Activated T-cell treated with anti-CD3 and anti-CD28 coated beads, Interleukin-2, amount 50 U/mL, for 4 hours (primary cell): Measurements from ENCODE around the gene PIEZO1. TPM values are rescaled to one million over a fixed set of nuclear protein-coding genes. Genes with fewer than 3 reads are reported as not detected.
"Not testable (repeated sequence)": the region's sequence is repeated elsewhere in the genome, so short reads cannot be mapped to it uniquely, and the experiment has no call there.

Experiments used
- ATAC-seq, 2 donors: fragments of 200-7000 bp; cut with Tn5 transposase; one replicate each; pipeline ENCODE4 v1.10.0; 2021
- DNase-seq: peaks from one replicate; pipeline ENCODE4 v3.0.0-alpha.2; 2020
- H3K27me3 Mint-ChIP-seq: one replicate; pipeline ENCODE4 v1.8.0; 2021; ENCODE audit warnings: low read depth, mixed read lengths
- H3K36me3 Mint-ChIP-seq: one replicate; pipeline ENCODE4 v1.8.0; 2022; ENCODE audit warnings: mixed read lengths; ENCODE audit not compliant: insufficient read depth
- H3K4me1 Mint-ChIP-seq: one replicate; pipeline ENCODE4 v1.8.0; 2021; ENCODE audit warnings: low read depth, mixed read lengths
- H3K4me3 Mint-ChIP-seq: one replicate; pipeline ENCODE4 v1.8.0; 2021; ENCODE audit warnings: mild to moderate bottlenecking, moderate library complexity, mixed read lengths
- H3K9me3 Mint-ChIP-seq: one replicate; pipeline ENCODE4 v1.8.0; 2021; ENCODE audit warnings: mixed read lengths
- total RNA-seq, 3 donors: library from RNA; stranded (reverse); gene quantifications; one replicate each; pipeline ENCODE4 v1.2.1, GENCODE V29; 2021

Gene PIEZO1
- total RNA-seq, 3 donors from 2014 or later: 116 to 171 (median 139) TPM

GRCh38 chr16:88673716-88674379 lies 111.2 kb downstream of the PIEZO1 start:
- H3K9me3 Mint-ChIP-seq: no peaks in the 10 kb centered on the region
- no peaks in the 10 kb centered on the region for H3K4me1 Mint-ChIP-seq
- H3K27me3 Mint-ChIP-seq: no peaks in the 10 kb centered on the region
- peaks cover 1% of the 10 kb centered on the region for H3K36me3 Mint-ChIP-seq
- ATAC-seq: no peak
- no peak overlapping the region for H3K4me3 Mint-ChIP-seq
- DNase-seq: no peak

GRCh38 chr16:88672776-88673175 lies 112.2 kb downstream of the PIEZO1 start:
- Mint-ChIP-seq H3K27me3 (no peaks in the 10 kb centered on the region), H3K36me3 (peaks cover 3% of the 10 kb centered on the region), H3K4me1 (no peaks in the 10 kb centered on the region), H3K9me3 (no peaks in the 10 kb centered on the region), H3K4me3 (no peak overlapping the region)
- DNase-seq: no peak
- no peak for ATAC-seq

GRCh38 chr16:88671806-88672205 lies 113.2 kb downstream of the PIEZO1 start:
- Mint-ChIP-seq H3K27me3 (no peaks in the 10 kb centered on the region), H3K9me3 (no peaks in the 10 kb centered on the region), H3K4me3 (no peak overlapping the region), H3K4me1 (no peaks in the 10 kb centered on the region), H3K36me3 (peaks cover 2% of the 10 kb centered on the region)
- ATAC-seq: no peak
- DNase-seq: no peak

GRCh38 chr16:88669980-88670379 lies 115.0 kb downstream of the PIEZO1 start:
- Mint-ChIP-seq H3K27me3 (no peaks in the 10 kb centered on the region), H3K4me1 (peaks cover 1% of the 10 kb centered on the region), H3K4me3 (no peak overlapping the region), H3K9me3 (no peaks in the 10 kb centered on the region), H3K36me3 (peaks cover 2% of the 10 kb centered on the region)
- DNase-seq: no peak
- ATAC-seq: no peak

GRCh38 chr16:88669493-88669892 lies 115.5 kb downstream of the PIEZO1 start:
- not testable (repeated sequence) for H3K4me3 Mint-ChIP-seq, ATAC-seq, H3K4me1 Mint-ChIP-seq

GRCh38 chr16:88667461-88667860 lies 117.6 kb downstream of the PIEZO1 start:
- Mint-ChIP-seq H3K4me1 (peaks cover 7% of the 10 kb centered on the region), H3K36me3 (peaks cover 2% of the 10 kb centered on the region), H3K27me3 (no peaks in the 10 kb centered on the region), H3K9me3 (no peaks in the 10 kb centered on the region), H3K4me3 (no peak overlapping the region)
- ATAC-seq: no peak
- no peak for DNase-seq

More at GRCh38 chr16:88669493-88669892, 115.5 kb downstream of the PIEZO1 start:
- DNase-seq, H3K27me3 Mint-ChIP-seq, H3K36me3 Mint-ChIP-seq, H3K9me3 Mint-ChIP-seq: not testable (repeated sequence)

GRCh38 chr16:88665570-88665969 lies 119.5 kb downstream of the PIEZO1 start:
- H3K4me1 Mint-ChIP-seq: peaks cover 16% of the 10 kb centered on the region
- H3K9me3 Mint-ChIP-seq: no peaks in the 10 kb centered on the region
- ATAC-seq (no peak), DNase-seq (no peak)
- no peaks in the 10 kb centered on the region for H3K27me3 Mint-ChIP-seq
- H3K36me3 Mint-ChIP-seq: peaks cover 2% of the 10 kb centered on the region
- no peak overlapping the region for H3K4me3 Mint-ChIP-seq

Other genes starting within 250 kb of the PIEZO1 start
- 100 to 1,000 TPM; 117 to 122 (median 118) TPM for gene ZC3H18, start 214.8 kb downstream of the PIEZO1 start, total RNA-seq
- gene IL17C, start 146.6 kb downstream of the PIEZO1 start, total RNA-seq: not detected
- gene CYBA, start 134.2 kb downstream of the PIEZO1 start, total RNA-seq: 100 to 1,000 TPM; 110 to 147 (median 117) TPM
- 10 to 100 TPM; 39.0 to 49.2 (median 44.4) TPM for gene MVD, start 122.1 kb downstream of the PIEZO1 start, total RNA-seq
- 1 to 10 TPM in 2 of 3 donors, under 1 TPM in 1; 0.90 to 1.3 (median 1.2) TPM for gene SNAI3, start 98.7 kb downstream of the PIEZO1 start, total RNA-seq
- 10 to 100 TPM; 28.0 to 45.7 (median 30.6) TPM for gene RNF166, start 78.8 kb downstream of the PIEZO1 start, total RNA-seq
- gene CTU2, start 78.7 kb downstream of the PIEZO1 start, total RNA-seq: 100 to 1,000 TPM in 2 of 3 donors, 10 to 100 TPM in 1; 96.8 to 129 (median 116) TPM
- gene CDT1, start 18.6 kb upstream of the PIEZO1 start, total RNA-seq: 10 to 100 TPM; 81.0 to 96.4 (median 87.2) TPM
- 100 to 1,000 TPM; 534 to 566 (median 566) TPM for gene APRT, start 26.7 kb upstream of the PIEZO1 start, total RNA-seq
- gene GALNS, start 71.7 kb upstream of the PIEZO1 start, total RNA-seq: 10 to 100 TPM; 20.6 to 24.1 (median 21.1) TPM
- 100 to 1,000 TPM in 1 of 3 donors, 10 to 100 TPM in 2; 78.9 to 105 (median 98.0) TPM for gene TRAPPC2L, start 71.9 kb upstream of the PIEZO1 start, total RNA-seq
- gene PABPN1L, start 81.4 kb upstream of the PIEZO1 start, total RNA-seq: not detected
- gene CBFA2T3, start 192.0 kb upstream of the PIEZO1 start, total RNA-seq: 1 to 10 TPM; 1.0 to 2.0 (median 1.3) TPM